ENCODE measurements around the gene SPOPL.
"Not testable (repeated sequence)": the region's sequence is repeated elsewhere in the genome, so short reads cannot be mapped to it uniquely, and the experiment has no call there.

The SPOPL gene

DNA sequence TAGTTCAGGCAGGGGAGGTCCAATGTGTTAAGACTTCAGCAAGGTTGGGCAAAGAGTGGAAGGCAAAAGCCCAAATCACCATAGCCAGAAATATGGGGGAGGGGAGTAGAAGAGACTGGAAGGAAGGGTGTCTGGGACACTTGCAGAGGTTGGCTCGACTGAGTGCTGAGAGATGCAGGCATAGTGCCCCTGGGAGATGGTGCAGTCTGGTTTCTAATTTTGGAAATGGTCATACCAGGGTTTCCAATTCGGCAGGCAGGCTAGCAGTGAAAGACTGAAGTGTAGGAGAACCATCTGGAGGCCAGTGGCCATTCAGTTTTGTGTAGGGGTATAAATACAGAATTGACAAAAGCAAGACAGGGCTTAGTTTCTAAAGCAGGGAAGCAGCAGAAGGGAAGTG lies 6.2 kb upstream of the SPOPL start:
- no peak for DNase-seq

DNA sequence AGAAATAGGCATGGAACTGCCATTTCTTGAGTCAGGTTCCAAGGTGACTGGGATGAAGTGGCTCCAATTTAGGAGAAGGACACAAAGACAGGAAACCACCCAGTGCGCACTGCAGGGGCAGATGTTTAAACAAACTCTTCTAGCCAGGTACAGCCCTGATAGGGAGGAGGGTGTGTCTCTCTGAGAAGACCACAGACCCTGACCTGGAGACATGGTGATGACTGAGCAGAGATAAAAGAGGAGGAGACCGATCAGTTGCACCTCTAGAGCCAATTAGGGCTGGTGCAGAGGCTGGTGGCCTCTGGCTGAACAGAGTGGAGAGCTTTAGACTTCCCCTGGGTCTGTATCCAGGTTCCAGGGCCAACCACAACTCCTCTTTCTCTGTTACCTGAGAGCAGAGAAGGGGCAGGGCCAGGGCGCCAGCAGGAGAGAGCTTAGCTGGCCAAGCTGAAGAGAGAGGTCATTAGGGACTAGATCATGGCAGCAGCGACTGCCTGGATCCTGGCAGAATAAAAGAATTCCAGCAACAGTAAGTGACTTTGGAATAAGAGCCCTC lies 5.4 kb upstream of the SPOPL start:
- DNase-seq = no peak

DNA sequence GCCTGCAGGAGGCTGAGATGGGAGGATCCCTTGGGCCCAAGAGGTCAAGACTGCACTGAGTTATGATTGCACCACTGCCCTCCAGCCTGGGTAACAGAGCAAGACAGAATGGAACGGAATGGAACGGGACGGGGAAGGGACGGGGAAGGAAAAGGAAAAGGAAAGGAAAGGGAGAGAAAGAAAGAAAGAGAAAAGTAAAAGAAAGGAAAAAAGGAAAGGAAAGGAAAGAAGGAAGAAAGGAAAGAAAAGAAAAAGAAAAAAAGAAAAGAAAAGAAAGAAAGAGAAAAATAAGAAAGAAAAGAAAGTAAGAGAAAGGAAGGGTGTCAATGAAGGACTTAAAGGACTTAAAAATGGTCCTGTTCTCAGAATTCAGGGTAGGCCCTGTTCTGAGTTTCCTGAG lies 4.3 kb upstream of the SPOPL start:
- no peak for DNase-seq

DNA sequence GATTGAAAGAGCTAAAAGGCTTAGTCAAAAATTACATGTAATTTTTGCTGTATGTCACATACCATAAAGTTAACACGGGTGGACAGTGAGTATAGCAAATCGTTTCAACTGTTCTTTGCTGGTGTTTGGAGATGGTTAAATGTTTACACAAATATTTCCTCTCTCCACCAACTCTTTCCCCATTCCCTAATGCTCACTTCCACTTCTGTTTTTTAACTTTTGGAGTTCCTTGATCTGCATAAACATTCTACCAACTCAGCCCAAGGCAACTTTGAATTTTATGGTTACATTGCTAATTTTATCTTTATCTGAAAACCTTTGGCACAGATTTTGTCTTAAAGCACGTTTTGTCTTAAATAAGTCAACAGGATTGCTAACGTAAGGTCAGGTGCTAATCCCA lies 1.9 kb upstream of the SPOPL start:
- DNase-seq = no peak

DNA sequence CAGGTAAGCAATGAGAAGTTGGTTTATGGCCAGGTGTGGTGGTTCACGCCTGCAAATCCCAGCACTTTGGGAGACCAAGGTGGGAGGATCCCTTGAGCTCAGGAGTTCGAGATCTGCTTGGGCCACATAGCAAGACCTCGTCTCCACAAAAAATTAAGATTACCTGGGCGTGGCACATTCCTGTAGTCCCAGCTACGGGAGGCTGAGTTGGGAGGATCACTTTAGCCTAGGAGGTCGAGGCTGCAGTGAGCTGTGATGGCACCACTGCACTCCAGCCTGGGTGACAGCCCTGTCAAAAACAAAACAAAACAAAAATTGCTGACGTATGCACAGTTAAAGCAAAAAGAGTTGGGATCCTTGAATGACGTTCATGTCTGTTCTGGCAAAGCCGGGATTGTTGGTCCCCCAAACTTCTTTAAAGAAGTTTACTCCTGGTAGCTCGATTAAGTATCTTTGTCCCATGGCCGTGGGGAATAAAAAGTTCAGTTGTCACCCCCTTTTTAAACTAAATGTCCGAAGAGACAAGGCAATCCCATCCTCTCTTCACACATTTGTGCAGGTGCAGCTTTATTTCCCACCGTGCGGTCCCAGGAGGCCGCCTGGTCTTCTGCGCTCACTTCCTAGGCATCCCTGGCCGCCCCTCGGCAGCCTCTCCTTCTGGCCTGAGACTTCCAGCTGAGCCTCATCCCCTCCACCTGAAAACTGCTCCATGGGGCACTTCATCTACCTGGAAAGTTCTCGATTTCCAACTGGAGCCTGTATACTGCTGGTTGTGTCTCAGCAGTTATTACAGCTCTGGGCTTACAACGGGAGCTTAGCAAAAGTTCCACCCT lies 762 bp upstream of the SPOPL start:
- DNase-seq = peak; percentile 28

DNA sequence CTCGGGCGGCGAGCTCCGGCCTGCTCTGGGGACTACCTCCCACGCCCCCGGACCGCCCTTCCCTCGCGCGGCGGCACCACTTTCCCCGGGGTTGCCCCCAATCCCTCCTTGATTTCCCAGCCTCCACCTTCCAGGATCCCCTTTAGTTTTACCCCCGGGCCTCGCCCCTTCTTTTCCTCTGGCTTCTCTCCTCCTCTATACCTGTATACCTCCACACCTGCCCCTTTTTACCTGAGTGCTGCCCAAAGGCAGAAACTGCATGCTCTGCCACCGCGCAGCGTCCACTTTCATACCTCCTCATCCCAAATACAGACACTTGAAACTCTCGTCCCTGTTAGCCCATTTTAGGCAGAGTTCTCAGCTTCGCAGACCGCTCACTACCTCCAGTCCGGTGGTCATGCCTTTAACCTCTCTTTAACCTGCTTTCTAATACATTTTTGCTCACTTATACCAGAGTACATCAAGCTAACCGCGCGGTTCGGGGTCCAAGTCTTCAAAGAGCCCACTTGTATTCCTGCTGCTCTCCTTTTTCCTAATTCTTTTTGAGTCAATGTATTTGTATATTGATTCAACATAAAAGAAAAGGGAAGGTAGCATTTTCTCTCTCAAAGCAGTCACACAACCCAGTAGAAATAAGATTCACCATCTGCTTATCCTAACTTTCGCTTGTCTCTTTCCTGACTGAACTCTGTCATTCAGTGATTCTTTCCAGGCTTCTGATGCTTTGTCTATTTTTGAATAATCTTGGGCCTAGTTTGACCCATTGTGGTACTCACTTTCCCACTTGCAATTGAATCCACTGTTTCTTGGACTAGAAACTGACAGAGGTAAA lies 901 bp downstream of the SPOPL start:
- DNase-seq = peak; percentile 12

DNA sequence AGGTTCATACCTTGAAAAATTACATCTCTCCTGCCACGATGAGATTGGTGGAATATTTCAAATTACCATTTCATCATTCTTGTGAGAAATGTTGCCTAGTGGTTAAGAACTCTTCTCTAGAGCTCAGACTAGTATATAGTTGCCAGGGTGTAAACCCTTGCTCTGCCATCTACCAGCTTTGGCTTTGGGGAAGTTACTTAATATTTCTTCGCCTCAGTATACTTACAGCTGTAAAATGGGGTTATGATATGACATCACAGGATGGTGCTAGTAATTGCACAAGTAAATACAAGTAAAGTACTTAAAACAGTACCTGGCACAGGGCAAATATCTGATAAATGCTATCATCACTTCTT lies 1.5 kb downstream of the SPOPL start:
- DNase-seq = no peak

DNA sequence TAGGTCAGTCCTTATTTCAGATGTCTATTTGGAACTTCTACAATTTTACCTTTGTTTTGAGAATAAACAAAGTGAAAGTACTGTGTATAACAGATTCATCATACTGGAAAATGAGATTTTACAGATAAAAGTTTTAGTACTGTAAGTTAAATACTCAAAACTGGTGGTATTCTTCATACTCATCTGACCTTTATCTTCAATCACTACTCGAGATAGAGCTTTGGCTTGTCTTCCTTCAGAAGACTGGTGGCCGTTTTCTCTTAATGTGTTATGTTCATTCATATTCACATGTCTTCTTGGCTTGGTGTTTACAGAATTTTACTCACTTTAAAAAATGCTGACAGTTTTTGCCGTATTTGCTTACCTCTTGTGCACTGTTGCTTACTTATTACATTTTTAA lies 2.1 kb downstream of the SPOPL start:
- no peak for DNase-seq

DNA sequence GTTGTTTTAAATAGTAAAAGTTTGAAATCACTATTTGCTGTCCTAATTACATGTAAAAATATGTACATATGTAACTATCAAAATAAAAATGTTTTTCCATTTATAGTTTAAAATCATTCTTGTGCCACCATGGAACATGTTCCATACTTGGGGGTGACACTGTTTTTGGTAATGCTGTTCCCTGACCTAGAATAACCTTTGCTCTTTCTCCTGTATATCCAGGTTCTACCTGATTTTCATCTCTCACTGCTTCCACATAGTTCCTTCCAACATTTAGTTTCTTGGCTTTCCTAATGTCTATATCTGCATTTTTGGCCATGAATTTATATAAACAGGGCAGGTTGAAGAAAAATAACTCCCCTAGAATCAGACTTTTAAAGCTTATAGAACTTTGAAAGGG lies 2.5 kb downstream of the SPOPL start:
- no peak for DNase-seq

DNA sequence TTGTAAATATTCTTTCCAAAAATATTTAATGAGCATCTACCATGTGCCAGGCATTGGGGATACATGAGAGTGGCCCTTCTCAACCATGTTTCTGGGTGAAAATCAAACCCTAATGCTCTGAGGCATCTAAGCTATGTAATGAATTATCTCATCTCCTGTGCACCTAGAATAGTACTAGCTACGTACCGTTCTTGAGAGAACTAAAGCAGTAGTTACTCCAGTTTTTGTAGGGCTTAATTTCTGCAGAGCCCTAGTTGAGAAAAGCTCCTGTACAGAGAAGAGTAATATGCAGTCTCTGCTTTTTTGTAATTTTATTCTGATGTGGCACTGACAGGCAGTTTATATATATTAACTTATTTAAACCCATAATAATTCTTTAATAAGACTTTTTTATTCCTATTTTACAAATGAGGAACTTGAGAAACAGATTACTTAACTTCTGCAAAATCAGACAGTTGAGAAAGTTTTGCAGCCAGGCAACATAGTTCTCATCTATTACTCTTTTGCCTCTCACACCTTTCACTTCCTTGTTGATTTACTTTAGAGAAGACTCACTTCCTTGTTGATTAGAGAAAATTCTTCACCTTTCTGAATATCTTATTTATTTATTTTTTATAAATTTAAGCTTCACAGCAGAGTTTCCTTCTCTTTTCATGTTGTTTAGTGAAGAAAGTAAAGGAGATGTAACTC lies 3.1 kb downstream of the SPOPL start:
- DNase-seq = no peak

DNA sequence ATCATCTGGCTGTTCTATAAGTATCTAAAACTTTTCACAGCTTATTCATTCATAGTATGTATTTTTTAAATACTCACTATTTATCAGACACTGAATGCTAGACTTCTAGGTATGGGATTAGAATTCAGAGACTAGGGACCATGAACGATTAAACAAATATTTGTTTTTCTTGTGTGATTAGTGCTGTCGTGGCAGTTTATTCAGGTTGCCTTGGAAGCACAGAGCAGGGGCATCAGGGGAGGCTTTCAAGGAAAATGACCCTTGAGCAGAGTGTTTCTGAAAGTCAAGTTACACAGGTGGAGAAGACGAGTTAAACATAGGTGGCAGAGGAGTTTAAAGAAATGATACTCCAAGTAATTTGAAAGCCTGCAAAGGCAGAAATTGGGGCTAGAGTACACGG lies 5.7 kb downstream of the SPOPL start:
- DNase-seq = peak; percentile 85

DNA sequence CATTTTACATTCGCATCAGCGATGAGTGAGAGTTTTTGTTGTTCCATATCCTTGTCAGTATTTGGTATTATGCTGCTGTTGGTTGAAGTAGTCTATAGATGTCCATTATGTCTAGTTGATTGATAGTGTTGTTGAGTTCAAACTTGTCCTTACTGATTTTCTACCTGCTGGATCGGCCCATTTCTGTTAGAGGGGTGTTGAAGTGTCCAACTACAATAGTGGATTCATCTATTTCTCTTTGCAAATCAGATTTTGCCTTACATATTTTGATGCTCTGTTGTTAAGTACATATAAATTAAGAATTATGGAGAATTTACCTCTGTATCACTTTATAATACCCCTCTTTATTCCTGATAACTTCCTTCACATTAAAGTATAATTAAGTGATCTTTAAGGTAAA lies 8.7 kb downstream of the SPOPL start:
- DNase-seq = no peak

DNA sequence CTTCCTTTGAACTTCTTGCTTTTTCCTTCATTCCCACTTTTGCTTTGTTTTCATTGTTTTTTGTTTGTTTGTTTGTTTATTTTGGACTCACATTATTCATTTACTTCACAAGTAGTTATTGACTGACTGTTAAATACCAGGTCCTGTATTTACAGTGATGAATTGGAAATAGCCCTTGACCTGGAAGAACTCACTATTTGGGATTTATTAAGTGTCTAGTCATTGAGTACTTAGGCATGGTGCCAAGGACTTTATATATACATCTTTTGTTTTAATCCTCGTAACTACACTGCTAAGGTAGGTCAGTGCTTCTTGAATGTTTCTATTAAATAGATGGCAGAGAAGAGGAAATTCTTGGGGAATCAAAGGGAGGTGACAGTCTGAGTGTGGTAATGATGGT lies 11.1 kb downstream of the SPOPL start:
- DNase-seq = no peak

DNA sequence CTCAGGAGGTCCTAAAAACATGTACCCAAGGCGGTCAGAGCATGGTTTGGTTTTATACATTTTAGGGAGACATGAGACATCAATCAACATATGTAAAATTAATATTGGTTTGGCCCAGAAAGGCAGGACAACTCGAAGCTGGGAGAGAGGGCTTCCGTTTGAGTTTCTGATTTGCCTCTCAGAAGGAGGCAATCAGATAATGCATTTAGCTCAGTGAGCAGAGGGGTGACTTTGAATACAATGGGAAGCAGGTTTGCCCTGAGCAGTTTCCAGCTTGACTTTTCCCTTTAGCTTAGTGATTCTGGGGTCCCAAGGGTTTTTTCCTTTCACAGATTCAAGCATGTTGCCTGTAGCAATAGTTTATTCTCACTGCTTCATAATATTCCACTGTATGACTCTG lies 12.6 kb downstream of the SPOPL start:
- DNase-seq = no peak

DNA sequence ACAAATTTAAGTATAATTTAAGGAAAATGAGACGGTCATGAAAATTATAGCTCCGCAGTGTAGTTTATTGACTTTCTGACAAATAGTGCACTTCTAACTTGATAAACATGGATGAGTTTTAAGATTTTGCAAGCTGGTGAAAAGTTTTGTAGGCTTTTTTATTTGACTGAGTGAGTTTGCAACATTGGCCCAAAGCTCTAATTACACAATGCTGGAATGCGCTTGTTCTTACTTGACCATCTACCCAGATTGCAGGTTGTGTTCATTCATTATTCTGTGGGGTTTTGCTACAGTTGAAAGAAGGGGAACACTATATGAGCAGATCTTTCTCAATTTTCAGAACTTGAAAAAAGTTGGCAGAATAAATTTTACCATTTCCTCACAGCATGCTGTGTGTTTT lies 13.5 kb downstream of the SPOPL start:
- no peak for DNase-seq

DNA sequence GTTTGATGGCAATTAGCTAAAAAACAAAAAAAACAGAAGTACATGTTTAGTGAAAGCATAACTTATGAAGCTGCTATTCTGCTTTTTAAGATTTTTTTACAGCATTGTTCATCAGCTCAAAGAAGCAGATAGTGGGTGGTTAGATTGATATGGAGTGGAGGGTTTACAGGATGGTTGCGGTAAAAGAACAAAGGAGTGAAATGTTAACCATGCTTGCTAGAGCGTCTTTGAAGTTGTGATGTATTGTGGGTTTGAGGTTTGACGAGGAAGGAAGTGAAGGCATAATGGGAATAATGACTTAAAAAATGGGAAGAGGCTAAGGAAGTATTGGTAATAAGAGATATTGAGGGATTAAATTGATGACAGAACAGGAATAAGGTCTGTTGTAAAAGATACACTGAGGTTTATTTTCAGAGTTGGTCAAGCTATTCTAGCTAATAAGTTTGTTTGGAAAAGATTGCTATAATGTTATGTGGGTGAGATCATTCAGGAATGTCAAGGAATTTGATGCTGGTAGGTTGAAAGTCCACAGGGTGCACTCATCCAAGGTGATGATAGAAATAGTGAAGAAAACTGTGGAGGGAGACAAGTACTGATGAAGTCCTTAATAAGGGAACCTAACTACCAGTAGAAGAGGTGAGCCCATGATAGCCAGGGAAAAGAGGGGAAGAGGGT lies 14.6 kb downstream of the SPOPL start:
- no peak for DNase-seq

DNA sequence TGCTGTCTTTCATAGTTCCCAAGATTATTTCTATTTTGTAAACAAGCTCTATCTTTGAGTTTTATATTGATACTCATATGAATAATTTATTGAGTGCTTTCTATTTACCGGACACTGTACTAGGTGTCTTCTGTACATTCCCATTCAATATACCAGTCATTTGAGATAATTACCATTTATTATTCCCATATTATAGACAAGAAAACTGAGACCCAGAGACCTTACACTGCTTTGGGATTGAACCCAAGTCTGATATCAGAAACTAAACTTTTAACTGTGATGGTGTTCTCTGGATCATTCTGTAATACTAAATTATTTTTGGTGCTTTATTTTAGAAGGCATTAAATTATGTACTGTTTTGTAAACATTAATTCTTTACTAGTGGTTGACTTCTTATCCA lies 17.3 kb downstream of the SPOPL start:
- no peak for DNase-seq

DNA sequence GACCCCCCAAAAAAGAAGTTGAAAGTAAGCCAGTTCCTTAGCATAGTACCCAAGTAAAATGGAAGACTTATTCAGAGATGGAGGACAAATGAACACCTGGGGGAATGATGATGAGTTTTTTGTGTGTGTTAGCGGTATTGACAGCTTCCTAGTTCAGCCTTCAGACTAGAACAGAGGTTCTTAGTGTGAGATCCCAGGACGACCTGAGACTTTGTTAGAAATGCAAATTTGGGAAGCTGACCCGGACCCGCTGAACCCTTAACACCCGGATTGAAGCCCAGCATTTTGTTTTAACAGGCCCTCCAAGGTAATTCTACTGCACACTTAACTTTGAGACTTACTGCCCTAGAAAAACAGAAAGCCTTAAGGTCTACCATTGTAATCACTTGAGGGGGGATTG lies 20.3 kb downstream of the SPOPL start:
- no peak for DNase-seq

DNA sequence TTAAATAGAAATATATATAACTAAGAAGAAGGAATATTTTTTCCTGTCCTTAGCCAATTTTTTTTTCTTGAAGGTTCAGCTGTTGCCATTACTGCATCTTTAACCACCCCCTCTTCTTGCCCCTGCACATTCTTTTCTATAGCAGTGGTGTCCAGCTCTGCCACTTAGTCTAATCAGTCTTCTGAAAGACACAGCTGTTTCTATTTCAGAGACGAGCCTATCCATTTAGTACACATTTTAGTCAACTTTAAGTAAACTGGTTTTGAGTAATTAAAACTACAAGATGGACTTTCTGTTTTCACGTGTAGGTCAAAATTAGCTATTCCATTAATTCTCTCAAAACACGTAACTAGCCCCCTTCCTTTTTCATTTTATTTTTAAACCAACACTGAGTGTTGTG lies 21.0 kb downstream of the SPOPL start:
- no peak for DNase-seq

DNA sequence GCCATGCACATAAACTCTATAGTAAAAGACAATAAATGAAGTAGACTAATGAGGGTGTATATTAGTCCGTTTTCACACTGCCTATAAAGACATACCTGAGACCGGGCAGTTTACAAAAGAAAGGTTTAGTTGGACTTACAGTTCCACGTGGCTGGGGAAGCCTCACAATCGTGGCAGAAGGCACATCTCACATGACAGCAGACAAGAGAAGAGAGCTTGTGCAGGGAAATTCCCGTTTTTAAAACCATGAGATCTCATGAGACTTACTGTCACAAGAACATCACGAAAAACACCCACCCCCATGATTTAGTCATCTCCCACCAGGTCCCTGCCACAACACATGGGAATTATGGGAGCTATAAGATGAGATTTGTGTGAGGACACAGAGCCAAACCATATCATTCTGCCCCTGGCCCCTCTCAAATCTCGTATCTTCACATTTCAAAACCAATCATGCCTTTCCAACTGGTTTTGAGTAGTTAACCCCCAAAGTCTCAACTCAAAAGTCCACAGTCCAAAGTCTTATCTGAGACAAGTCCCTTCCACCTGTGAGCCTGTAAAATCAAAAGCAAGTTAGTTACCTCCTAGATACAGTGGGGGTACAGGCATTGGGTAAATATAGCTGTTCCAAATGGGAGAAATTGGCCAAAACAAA lies 21.6 kb downstream of the SPOPL start:
- DNase-seq = not testable (repeated sequence)

DNA sequence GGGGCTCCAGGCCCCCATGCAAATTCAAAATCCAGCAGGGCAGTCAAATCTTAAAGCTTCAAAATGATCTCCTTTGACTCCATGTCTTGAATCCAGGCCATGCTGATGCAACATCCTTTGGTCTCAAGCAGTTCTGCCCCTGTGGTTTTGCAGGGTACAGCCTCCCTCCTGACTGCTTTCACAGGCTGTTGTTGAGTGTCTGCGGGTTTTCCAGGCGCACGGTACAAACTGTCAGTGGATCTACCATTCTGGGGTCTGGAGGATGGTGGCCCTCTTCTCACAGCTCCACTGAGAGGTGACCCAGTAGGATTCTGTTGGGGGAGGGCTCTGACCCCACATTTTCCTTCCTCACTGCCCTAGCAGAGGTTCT lies 22.1 kb downstream of the SPOPL start:
- not testable (repeated sequence) for DNase-seq

DNA sequence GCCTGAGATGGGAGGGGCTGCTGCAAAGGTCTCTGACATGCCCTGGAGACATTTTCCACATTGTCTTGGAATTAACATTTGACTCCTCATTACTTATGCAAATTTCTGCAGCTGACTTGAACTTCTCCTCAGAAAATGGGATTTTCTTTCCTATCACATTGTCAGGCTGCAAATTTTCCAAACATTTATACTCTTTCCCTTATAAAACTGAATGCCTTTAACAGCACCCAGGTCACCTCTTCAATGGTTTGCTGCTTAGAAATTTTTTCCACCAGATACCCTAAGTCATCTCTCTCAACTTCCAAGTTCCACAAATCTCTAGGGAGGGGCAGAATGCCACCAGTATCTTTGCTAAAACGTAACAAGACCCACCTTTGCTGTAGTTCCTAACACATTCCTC lies 22.8 kb downstream of the SPOPL start:
- DNase-seq = not testable (repeated sequence)

DNA sequence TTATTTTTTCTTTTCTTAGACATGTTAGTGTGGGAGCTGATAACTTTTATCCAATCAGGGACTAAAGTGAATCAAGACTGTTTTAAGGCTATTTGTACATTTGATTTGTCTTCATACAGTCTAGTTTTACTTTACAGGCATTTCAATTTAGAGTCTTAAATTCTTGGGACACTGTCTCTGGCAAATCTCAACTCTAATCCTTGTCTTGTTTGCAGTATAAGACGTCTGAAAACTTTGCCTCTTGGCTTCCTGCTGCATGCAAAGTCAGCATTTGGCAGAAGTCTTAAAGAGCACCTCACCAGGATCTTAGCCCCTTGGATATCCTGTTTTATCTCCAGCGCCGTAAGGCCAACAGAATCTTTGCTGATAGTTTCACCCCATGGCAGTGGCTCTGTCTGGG lies 30.3 kb downstream of the SPOPL start:
- DNase-seq = no peak

All from DMS79 (cell line).